GM12801 (cell line): ENCODE measurements around the gene PRKCZ.

ENCODE experiments used
- TF ChIP-seq, protein P1 (sequence below): IDR thresholded peaks from one replicate; pipeline ENCODE4 v1.5.1; 2011; ENCODE audit warnings: control low read depth; ENCODE audit not compliant: insufficient read length; ENCODE audit errors: extremely low read depth

The PRKCZ gene

DNA sequence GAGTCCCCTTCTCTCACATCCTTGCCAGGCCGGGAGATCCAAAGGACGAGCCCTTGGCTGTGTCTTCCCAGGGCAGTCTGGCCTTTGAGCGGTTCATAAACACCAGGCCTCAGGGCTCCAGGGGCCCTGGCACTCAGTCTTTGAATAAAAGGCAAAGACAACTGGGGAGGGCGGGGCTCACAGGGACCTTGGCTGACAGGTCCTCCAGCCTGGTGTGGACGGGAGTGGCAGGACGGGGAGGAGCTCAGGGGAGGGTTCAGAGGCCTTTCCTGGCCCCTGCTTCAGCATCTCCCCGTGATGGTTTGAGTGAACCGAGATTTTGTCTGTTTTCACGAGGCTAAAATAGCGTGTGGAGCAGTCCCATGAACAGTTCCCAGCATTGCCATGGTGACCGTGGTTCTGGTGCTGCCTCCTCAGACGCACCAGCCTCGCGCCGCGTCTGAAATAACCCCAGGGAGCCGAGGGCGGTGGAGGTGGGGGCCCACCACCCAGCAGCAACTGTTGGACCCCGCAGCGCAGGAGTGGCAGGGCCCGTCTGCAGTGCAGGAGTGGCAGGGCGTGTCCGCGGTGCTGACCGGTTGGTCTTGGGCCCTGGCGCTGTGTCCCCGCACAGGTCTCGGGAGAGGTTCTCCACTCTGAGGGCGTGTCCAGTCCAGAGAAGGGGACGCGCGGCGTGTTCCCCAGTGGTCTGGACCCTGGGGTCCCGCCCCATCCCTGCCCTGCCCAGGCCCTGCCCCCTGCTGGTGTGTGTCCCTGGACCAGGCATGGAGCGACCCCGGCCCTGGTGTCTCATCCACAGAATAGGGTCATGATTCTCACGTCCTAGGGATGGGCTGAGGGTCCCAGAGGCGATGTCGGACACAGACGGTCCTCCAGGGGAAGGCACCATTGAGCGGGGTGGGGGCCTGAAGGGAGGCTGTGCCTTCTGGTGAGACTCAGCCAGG is 7.1 kb upstream of the PRKCZ start:
- TF ChIP-seq, protein P1, sequence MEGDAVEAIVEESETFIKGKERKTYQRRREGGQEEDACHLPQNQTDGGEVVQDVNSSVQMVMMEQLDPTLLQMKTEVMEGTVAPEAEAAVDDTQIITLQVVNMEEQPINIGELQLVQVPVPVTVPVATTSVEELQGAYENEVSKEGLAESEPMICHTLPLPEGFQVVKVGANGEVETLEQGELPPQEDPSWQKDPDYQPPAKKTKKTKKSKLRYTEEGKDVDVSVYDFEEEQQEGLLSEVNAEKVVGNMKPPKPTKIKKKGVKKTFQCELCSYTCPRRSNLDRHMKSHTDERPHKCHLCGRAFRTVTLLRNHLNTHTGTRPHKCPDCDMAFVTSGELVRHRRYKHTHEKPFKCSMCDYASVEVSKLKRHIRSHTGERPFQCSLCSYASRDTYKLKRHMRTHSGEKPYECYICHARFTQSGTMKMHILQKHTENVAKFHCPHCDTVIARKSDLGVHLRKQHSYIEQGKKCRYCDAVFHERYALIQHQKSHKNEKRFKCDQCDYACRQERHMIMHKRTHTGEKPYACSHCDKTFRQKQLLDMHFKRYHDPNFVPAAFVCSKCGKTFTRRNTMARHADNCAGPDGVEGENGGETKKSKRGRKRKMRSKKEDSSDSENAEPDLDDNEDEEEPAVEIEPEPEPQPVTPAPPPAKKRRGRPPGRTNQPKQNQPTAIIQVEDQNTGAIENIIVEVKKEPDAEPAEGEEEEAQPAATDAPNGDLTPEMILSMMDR = no peak

DNA sequence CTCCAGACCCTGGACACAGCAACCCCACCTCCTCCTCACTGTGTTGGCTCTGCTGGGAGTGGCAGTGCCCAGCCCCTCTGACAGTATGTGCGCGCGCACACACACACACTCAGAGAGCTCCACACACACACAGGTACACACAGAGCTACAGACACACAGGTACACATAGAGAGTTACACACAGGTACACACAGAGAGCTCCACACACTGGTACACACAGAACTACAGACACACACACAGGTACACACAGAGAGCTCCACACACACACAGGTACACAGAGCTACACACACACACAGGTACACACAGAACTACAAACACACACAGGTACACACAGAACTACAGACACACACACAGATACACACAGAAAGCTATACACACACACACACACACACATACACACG is 6.3 kb upstream of the PRKCZ start:
- TF ChIP-seq, protein P1 = no peak

DNA sequence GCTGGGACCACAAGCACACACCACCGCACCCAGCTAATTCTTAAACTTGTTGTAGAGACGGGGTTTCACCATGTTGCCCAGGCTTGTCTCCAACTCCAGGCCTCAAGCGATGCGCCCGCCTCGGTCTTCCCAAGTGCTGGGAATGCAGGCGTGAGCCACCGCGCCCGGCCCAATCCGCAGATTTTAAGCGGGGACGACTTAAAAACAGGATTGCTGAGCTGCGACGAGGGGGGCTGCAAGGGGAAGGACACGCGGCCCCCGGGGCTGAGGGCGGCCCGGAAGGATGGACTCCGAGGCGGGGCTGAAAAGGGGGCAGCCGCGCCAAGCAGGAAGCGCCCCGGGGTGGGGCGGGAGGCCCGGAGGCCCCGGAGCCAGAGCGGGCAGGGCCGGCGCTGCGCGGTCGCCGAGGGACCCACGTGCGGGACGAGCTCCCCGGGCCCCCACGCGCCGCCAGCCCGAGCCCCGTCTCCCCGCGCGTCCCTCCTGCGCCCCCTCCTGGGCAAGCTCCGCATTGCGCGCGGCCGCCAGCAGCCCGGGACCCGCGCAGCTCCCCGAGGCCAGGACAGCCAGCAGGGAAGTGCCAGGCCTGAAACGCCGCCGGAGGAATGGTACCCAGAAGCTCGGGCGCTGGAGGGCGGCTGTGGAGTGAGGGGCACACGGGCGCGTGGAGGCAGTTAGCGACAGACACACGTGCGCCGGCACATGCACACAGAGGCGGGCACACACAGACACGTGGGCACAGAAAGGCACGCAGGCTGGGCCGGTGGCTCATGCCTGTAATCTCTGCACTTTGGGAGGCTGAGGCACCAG is 5.5 kb upstream of the PRKCZ start:
- TF ChIP-seq, protein P1 = no peak

DNA sequence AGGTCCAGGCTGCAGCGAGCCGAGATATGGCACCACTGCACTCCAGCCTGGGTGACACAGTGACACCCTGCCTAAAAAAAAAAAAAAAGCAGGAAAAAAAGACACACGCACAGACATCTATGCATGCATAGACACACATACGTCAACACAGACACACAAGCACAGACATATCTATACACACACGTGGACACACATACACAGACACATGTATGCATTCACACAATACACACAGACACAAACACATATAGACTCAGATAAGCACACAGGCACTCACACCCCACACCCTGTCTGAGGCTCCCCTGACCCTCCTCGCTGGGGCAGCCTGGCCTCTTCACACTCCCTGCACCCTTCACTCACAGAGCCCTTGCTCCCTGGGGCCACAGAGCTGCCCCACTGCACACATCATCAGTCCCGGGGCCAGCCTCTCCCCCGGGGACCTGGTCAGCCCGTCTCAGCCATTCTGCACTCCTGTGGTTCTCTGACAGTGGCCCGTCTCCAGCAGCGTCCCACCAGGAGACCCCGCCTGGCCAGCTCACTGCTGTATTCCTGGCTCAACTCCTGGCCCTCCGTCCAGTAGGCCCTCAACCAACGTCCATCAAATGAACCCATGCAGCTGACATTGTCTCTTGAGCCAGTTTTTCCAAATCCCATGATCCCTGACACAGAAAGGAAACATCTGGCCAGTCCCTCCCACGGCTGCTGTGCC is 4.6 kb upstream of the PRKCZ start:
- TF ChIP-seq, protein P1 = no peak

DNA sequence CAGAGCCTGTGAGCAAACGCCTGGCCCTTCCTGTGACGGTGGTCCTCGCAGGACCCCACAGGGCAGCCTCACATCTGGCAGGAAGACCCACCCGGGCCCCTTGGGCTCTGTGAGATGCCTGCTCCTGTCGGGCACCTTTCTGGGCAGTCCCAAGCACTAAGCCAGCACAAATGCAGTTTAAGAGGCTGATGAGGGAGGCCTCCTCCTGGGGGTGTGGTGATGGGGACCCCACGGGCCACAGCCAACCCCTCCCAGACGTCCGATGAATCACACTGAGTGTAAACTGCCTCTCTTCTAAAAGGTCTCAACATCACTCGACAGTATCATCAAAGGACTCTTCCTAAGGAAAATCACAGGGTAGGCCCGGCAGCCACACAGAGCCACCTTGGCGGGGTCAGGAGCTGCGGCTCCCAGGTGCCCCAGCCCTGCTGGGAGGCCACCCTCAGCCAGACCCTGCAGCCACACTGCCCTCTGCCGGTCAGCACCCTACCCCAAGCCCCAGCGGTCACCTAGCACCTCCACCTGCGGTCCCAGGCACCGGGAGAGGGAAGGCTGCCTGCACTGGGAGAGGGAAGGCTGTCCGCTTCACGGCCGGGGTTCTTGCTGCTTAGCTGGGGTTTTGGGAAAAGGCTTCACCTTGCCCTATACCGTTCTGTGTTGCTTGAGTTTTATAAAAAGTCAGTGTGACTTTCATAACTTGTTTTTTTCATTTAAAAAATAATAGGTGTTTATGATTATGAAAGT is 3.9 kb upstream of the PRKCZ start:
- TF ChIP-seq, protein P1 = no peak

DNA sequence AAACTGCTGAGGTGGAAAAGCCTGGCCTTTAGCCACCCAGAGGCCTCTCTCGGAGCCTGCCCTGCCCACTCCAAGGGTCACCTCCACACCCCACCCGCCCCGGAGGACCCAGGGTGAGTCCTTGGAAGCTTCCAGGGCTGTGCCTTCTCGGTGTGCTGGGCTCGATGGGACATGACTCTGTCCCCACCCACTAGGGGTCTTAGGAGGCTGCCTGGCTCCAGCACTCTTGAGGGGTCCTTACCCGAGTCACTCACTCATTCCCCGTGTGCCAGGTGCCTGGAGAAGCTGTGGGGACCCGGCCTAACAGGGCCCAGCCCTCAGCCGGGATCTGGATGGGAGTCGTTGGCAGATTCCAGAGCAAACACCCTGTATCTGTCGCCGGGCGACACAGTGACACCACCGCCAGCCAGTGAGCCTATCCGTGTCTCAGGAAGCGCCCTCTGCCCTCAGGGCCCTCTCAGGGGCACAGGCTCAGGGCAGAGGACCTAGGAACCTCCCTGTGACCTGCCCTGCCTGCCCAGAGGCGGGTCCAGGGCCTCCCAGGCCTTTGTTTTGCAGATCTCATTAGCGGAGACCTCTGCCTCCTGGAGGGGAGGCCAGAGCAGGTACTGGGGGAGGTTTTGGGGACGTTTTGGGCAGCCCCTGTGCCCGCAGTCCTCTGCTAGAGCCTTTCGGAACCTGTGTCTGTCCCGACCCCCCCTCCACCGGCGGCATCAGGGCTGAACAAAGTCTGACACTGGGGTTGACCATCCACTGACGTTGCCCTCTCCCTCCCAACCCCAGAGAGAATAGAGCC is 3.1 kb upstream of the PRKCZ start:
- TF ChIP-seq, protein P1 = no peak
